Activated CD8-positive, alpha-beta T cell treated with anti-CD3 and anti-CD28 coated beads for 36 hours (primary cell): ENCODE results near the gene ARR3. TPM values are rescaled to one million over a fixed set of nuclear protein-coding genes. Genes with fewer than 3 reads are reported as not detected.
"Not testable (repeated sequence)": the region's sequence is repeated elsewhere in the genome, so short reads cannot be mapped to it uniquely, and the experiment has no call there.

Source experiments
- ATAC-seq: fragments of 200-7000 bp; cut with Tn5 transposase; one replicate; pipeline ENCODE4 v1.10.0; 2021; ENCODE audit warnings: mild to moderate bottlenecking, moderate library complexity
- CTCF ChIA-PET: fragments of 350-600 bp; sonication (Branson Sonifier 250); formaldehyde crosslinking; loops from one replicate; lab custom pipeline; 2021; ENCODE audit warnings: antibody characterized with exemption; lab: Charles Lee
- POLR2A ChIA-PET: fragments of 350-600 bp; sonication (Branson Sonifier 250); formaldehyde crosslinking; loops from one replicate; lab custom pipeline; 2021; ENCODE audit warnings: antibody characterized with exemption; lab: Charles Lee
- DNase-seq: peaks from one replicate; pipeline ENCODE4 v3.0.0-alpha.2; 2020
- H3K27ac Mint-ChIP-seq: one replicate; pipeline ENCODE4 v1.8.0; 2021; ENCODE audit warnings: mild to moderate bottlenecking, mixed read lengths
- H3K27me3 Mint-ChIP-seq: one replicate; pipeline ENCODE4 v1.8.0; 2021; ENCODE audit warnings: mixed read lengths
- H3K36me3 Mint-ChIP-seq: one replicate; pipeline ENCODE4 v1.8.0; 2021; ENCODE audit warnings: low read depth, mixed read lengths
- H3K4me1 Mint-ChIP-seq: one replicate; pipeline ENCODE4 v1.8.0; 2021; ENCODE audit warnings: low read depth, mixed read lengths
- H3K4me3 Mint-ChIP-seq: one replicate; pipeline ENCODE4 v1.8.0; 2021; ENCODE audit warnings: mild to moderate bottlenecking, moderate library complexity, mixed read lengths
- H3K9me3 Mint-ChIP-seq: one replicate; pipeline ENCODE4 v1.8.0; 2021; ENCODE audit warnings: mixed read lengths
- intact Hi-C: fragments of 100-400 bp; cut with micrococcal nuclease; formaldehyde crosslinking; loops from one replicate; pipeline ENCODE4 v1.10.0; 2022
- total RNA-seq, 2 experiments: library from RNA; stranded (reverse); gene quantifications; one replicate each; pipeline ENCODE4 v1.2.3, GENCODE V29; 2021
- TF ChIP-seq, protein P1 (sequence below): fragments of 200-600 bp; IDR thresholded peaks from one replicate; pipeline ENCODE4 v1.8.0; 2022; ENCODE audit warnings: antibody characterized with exemption, mild to moderate bottlenecking

ARR3 gene
- total RNA-seq, 2 experiments from 2014 or later: not detected

DNA sequence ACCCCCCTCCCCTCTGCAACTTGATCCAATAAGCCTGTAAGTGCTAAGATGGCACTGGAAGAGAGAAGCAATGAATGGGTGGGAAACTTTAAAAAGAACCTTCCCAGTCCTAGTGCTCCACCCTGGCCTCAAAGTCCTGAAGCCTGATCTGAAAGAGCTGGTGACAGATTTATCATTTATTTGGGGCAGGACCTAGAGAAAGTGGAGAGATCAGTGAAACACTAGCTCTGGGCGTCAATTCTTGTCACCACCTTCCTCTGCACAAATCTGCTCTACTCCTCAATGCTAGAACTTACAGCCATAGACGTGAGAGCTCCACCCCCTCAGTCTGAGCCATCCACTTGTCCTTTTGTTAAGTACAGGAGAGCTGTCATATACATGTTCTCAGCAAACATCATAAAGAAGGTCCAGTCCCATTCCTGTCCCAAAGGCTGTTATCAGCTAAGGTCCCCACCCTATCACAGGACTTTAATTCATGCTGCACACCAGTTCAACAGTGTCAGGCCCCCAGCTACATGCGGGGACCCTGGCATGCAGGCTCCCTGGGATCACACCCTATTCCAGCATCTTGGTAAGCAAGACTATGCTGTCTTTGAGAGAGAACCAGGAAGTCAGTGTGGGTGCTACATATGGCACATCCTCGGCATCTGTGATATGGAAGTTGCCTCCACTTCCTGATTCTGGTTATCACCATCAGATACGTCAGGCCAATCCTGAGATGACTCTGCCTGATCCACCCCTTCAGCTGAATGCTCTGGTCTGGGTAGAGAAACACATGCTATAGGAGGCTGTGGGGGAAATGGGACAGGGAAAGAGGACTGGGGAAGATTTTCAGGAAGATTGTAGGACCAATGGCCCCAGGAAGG lies 10.5 kb upstream of the ARR3 start:
- no peak for ATAC-seq
- no peaks in the 10 kb centered on the region for H3K27me3 Mint-ChIP-seq
- TF ChIP-seq, protein P1, sequence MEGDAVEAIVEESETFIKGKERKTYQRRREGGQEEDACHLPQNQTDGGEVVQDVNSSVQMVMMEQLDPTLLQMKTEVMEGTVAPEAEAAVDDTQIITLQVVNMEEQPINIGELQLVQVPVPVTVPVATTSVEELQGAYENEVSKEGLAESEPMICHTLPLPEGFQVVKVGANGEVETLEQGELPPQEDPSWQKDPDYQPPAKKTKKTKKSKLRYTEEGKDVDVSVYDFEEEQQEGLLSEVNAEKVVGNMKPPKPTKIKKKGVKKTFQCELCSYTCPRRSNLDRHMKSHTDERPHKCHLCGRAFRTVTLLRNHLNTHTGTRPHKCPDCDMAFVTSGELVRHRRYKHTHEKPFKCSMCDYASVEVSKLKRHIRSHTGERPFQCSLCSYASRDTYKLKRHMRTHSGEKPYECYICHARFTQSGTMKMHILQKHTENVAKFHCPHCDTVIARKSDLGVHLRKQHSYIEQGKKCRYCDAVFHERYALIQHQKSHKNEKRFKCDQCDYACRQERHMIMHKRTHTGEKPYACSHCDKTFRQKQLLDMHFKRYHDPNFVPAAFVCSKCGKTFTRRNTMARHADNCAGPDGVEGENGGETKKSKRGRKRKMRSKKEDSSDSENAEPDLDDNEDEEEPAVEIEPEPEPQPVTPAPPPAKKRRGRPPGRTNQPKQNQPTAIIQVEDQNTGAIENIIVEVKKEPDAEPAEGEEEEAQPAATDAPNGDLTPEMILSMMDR: no peak
- no peaks in the 10 kb centered on the region for H3K9me3 Mint-ChIP-seq
- H3K4me3 Mint-ChIP-seq: no peak overlapping the region
- DNase-seq: no peak
- no peak overlapping the region for H3K27ac Mint-ChIP-seq
- ChIA-PET CTCF (no interaction called here), POLR2A (no interaction called here)
- H3K4me1 Mint-ChIP-seq: peaks cover 21% of the 10 kb centered on the region
- intact Hi-C loops: no loop called here
- no peaks in the 10 kb centered on the region for H3K36me3 Mint-ChIP-seq

- Mint-ChIP-seq H3K4me1 (no peaks in the 10 kb centered on the region), H3K4me3 (no peak within 1 kb of the TSS), H3K9me3 (no peaks in the 10 kb centered on the region), H3K36me3 (no peaks in the 10 kb centered on the region), H3K27ac (no peak within 1 kb of the TSS), H3K27me3 (no peaks in the 10 kb centered on the region)
- intact Hi-C loops: loop anchor here (5.0 kb wide), 1 partner anchor 63 kb away; no protein-coding TSS in a partner anchor
- ChIA-PET CTCF (no interaction called here), POLR2A (no interaction called here)
- TF ChIP-seq, protein P1: no peak
- ATAC-seq (no peak), DNase-seq (no peak)
These were observed 8.0 kb upstream of the ARR3 start, which contains the start of gene P2RY4 for GRCh38 chrX:70260104-70260503. Gene P2RY4, minus strand, starts transcription at chrX:70260204. Its CDS starts 580 bp downstream, at chrX:70259624.

DNA sequence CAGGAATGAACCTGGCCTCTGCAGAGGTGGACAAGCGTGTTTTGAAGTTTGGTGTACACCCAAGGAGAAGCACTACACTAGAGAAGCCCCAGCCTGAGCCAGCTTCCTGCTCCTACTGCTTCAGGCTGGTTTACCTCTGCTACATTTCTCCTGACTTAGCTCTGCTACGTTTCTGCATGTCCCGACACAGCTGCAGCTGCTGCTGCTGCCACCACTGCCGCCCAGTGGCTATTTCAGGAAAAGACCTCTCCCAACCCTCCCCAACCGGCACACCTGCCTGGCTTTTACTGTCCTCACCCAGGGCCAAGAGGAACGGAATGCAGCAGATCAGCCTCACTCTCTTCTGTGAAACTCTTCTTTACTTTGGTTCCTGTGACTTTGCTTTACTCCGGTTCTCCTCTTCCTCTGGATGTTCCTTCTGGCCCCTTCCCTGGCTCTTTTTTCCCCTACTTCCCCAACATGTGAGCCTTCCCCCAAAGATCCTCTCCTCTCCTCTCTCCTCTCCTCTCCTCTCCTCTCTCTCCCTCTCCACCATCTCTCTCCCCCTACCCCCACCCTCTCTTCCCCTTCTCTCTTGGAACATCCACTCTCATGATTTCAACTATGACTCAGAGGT lies 5.1 kb upstream of the ARR3 start:
- intact Hi-C loops: loop anchor here (5.0 kb wide), 1 partner anchor 66 kb away; no protein-coding TSS in a partner anchor
- peak; percentile 58 for DNase-seq

DNA sequence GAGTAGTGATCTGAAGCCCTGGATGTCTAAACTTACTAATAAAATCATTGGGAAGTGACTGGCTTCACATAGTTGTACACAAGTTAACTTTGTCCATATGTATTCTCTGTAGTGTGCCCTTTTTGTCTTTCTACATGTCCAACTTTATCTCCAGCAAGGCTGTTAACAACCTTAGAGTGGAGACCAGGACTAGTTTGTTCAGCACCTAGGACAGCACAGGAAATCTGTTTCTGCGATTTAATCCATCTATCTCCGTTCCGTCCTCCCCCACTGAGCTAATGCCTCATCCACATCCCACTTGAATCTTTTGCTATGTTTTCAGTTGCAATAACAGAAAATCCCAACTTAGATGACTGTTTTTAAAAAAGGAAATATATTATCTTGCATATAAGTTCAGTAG lies 3.4 kb upstream of the ARR3 start:
- Mint-ChIP-seq H3K36me3 (no peaks in the 10 kb centered on the region), H3K9me3 (no peaks in the 10 kb centered on the region), H3K4me1 (no peaks in the 10 kb centered on the region), H3K4me3 (no peak overlapping the region), H3K27me3 (no peaks in the 10 kb centered on the region), H3K27ac (no peak overlapping the region)
- no peak for DNase-seq
- POLR2A ChIA-PET: no interaction called here
- intact Hi-C loops: loop anchor here (5.0 kb wide), 1 partner anchor 67 kb away; no protein-coding TSS in a partner anchor
- CTCF ChIA-PET: no interaction called here
- TF ChIP-seq, protein P1: no peak
- no peak for ATAC-seq

More for the DNA sequence above, 5.1 kb upstream of the ARR3 start:
- H3K4me3 Mint-ChIP-seq: no peak overlapping the region
- H3K4me1 Mint-ChIP-seq: no peaks in the 10 kb centered on the region
- H3K27ac Mint-ChIP-seq: no peak overlapping the region
- CTCF ChIA-PET: interaction anchor here (1.0 to 1.1 kb wide), 2 partner anchors 10 to 24 kb away, joined by 3 to 5 read pairs; no protein-coding TSS in a partner anchor
- H3K9me3 Mint-ChIP-seq: no peaks in the 10 kb centered on the region
- TF ChIP-seq, protein P1: peak; percentile 14
- peak; percentile 67 for ATAC-seq
- POLR2A ChIA-PET: no interaction called here
- no peaks in the 10 kb centered on the region for H3K27me3 Mint-ChIP-seq
- H3K36me3 Mint-ChIP-seq: no peaks in the 10 kb centered on the region

GRCh38 chrX:70274029-70274428 lies 5.9 kb downstream of the ARR3 start:
- H3K4me3 Mint-ChIP-seq: not testable (repeated sequence)

More at GRCh38 chrX:70274029-70274428, 5.9 kb downstream of the ARR3 start:
- H3K4me1 Mint-ChIP-seq, POLR2A ChIA-PET, intact Hi-C loops, ATAC-seq, H3K9me3 Mint-ChIP-seq, CTCF ChIA-PET, H3K36me3 Mint-ChIP-seq, DNase-seq, H3K27ac Mint-ChIP-seq, H3K27me3 Mint-ChIP-seq: not testable (repeated sequence)
